Subcutaneous abdominal adipose tissue (tissue), 5 donors: Measurements from ENCODE around the gene ACAP1.

Experiments used
- H3K27ac ChIP-seq: one replicate; pipeline ENCODE4 v1.7.0; 2013; ENCODE audit warnings: low read depth, mild to moderate bottlenecking, inconsistent platforms, low read length, moderate library complexity
- H3K27me3 ChIP-seq, 5 donors: one replicate each; pipeline ENCODE4 v1.7.0; 2013; ENCODE audit warnings: low read length in 5 of 5, inconsistent platforms in 1 of 5; ENCODE audit not compliant: control insufficient read depth in 5 of 5, insufficient read depth in 4 of 5
- H3K36me3 ChIP-seq, 5 donors: one replicate each; pipeline ENCODE4 v1.7.0; 2013; ENCODE audit warnings: low read length in 5 of 5; ENCODE audit not compliant: control insufficient read depth in 5 of 5, insufficient read depth in 5 of 5
- H3K4me1 ChIP-seq, 5 donors: one replicate each; pipeline ENCODE4 v1.7.0; 2013; ENCODE audit warnings: low read length in 5 of 5, mild to moderate bottlenecking in 3 of 5, moderate library complexity in 1 of 5; ENCODE audit not compliant: control insufficient read depth in 5 of 5, insufficient read depth in 5 of 5
- H3K4me3 ChIP-seq, 5 donors: one replicate each; pipeline ENCODE4 v1.7.0; 2013; ENCODE audit warnings: low read length in 5 of 5, low read depth in 1 of 5
- H3K9ac ChIP-seq, 5 donors: one replicate each; pipeline ENCODE4 v1.7.0; 2013; ENCODE audit warnings: low read length in 5 of 5, mild to moderate bottlenecking in 4 of 5, moderate library complexity in 3 of 5
- H3K9me3 ChIP-seq, 5 donors: one replicate each; pipeline ENCODE4 v1.7.0; 2013; ENCODE audit warnings: low read length in 5 of 5; ENCODE audit not compliant: control insufficient read depth in 5 of 5
- donor health status: healthy.
- donor health status: healthy.
- donor health status: healthy.
- donor health status: healthy.
- donor health status: healthy.

The ACAP1 gene

GRCh38 chr17:7294614-7295153 lies 41.6 kb upstream of the ACAP1 start, which contains the start of gene YBX2:
YBX2 (minus strand) TSS chr17:7294639; CDS start chr17:7294500, 139 bp downstream.
- Histone ChIP-seq H3K4me3 (peak within 1 kb of the TSS in 3 of 5 donors; percentile 22 to 53 (median 22)), H3K4me1 (peaks cover 4 to 67% (median 58%) of the 10 kb centered on the region in 5 donors), H3K27me3 (peaks cover 0 to 27% (median 20%) of the 10 kb centered on the region in 5 donors), H3K9ac (peak within 1 kb of the TSS in 1 of 5 donors; percentile 20), H3K9me3 (no peaks in the 10 kb centered on the region), H3K27ac (peak within 1 kb of the TSS; percentile 78), H3K36me3 (no peaks in the 10 kb centered on the region)

GRCh38 chr17:7295230-7296180 lies 40.8 kb upstream of the ACAP1 start:
- Histone ChIP-seq H3K4me3 (peak overlapping the region in 3 of 5 donors; percentile 22 to 48 (median 48)), H3K27ac (peak overlapping the region; percentile 51)

GRCh38 chr17:7296189-7296861 lies 40.0 kb upstream of the ACAP1 start:
- Histone ChIP-seq H3K9me3 (no peaks in the 10 kb centered on the region), H3K27ac (peak overlapping the region; percentile 51), H3K36me3 (no peaks in the 10 kb centered on the region), H3K4me3 (peak overlapping the region in 2 of 5 donors; percentile 48), H3K27me3 (peaks cover 0 to 24% (median 12%) of the 10 kb centered on the region in 5 donors), H3K9ac (peak overlapping the region in 1 of 5 donors; percentile 68), H3K4me1 (peaks cover 2 to 52% (median 44%) of the 10 kb centered on the region in 5 donors)

More at GRCh38 chr17:7295230-7296180, 40.8 kb upstream of the ACAP1 start:
- Histone ChIP-seq H3K9me3 (no peaks in the 10 kb centered on the region), H3K27me3 (peaks cover 0 to 24% (median 17%) of the 10 kb centered on the region in 5 donors), H3K4me1 (peaks cover 2 to 59% (median 52%) of the 10 kb centered on the region in 5 donors), H3K36me3 (no peaks in the 10 kb centered on the region), H3K9ac (peak overlapping the region in 1 of 5 donors; percentile 20)

GRCh38 chr17:7304179-7304578 lies 32.1 kb upstream of the ACAP1 start:
- H3K36me3 ChIP-seq: no peaks in the 10 kb centered on the region
- no peak overlapping the region for H3K4me3 ChIP-seq
- H3K27me3 ChIP-seq: no peaks in the 10 kb centered on the region
- no peaks in the 10 kb centered on the region for H3K9me3 ChIP-seq
- H3K27ac ChIP-seq: no peak overlapping the region
- peaks cover 7 to 19% (median 11%) of the 10 kb centered on the region in 5 donors for H3K4me1 ChIP-seq
- no peak overlapping the region for H3K9ac ChIP-seq

GRCh38 chr17:7306911-7307685 lies 29.2 kb upstream of the ACAP1 start, which contains the start of gene EIF5A:
EIF5A (plus strand) TSS chr17:7307628; CDS start chr17:7309636, 2,008 bp downstream.
- H3K4me3 ChIP-seq: peak within 1 kb of the TSS; percentile 78 to 93 (median 84)
- H3K4me1 ChIP-seq: peaks cover 14 to 36% (median 22%) of the 10 kb centered on the region in 5 donors
- H3K9ac ChIP-seq: peak within 1 kb of the TSS; percentile 84 to 99 (median 91)
- H3K27ac ChIP-seq: peak within 1 kb of the TSS; percentile 98
- no peaks in the 10 kb centered on the region for H3K9me3 ChIP-seq
- H3K36me3 ChIP-seq: peaks cover 7 to 28% (median 24%) of the 10 kb centered on the region in 5 donors
- no peaks in the 10 kb centered on the region for H3K27me3 ChIP-seq

GRCh38 chr17:7307686-7308624 lies 28.4 kb upstream of the ACAP1 start:
- H3K36me3 ChIP-seq: peaks cover 7 to 37% (median 32%) of the 10 kb centered on the region in 5 donors
- H3K9ac ChIP-seq: peak overlapping the region; percentile 78 to 99 (median 91)
- no peaks in the 10 kb centered on the region for H3K9me3 ChIP-seq
- H3K4me3 ChIP-seq: peak overlapping the region; percentile 74 to 93 (median 79)
- H3K4me1 ChIP-seq: peaks cover 14 to 36% (median 24%) of the 10 kb centered on the region in 5 donors
- no peaks in the 10 kb centered on the region for H3K27me3 ChIP-seq
- H3K27ac ChIP-seq: peak overlapping the region; percentile 98

- H3K27ac ChIP-seq: peak overlapping the region; percentile 98
- H3K9ac ChIP-seq: peak overlapping the region; percentile 78 to 99 (median 91)
- no peaks in the 10 kb centered on the region for H3K27me3 ChIP-seq
- H3K9me3 ChIP-seq: no peaks in the 10 kb centered on the region
- H3K4me3 ChIP-seq: peak overlapping the region; percentile 74 to 93 (median 79)
- H3K36me3 ChIP-seq: peaks cover 7 to 45% (median 41%) of the 10 kb centered on the region in 5 donors
- H3K4me1 ChIP-seq: peaks cover 14 to 45% (median 32%) of the 10 kb centered on the region in 5 donors
Measured at GRCh38 chr17:7308625-7309433, 27.5 kb upstream of the ACAP1 start.

GRCh38 chr17:7309628-7310027 lies 26.7 kb upstream of the ACAP1 start:
- no peaks in the 10 kb centered on the region for H3K9me3 ChIP-seq
- peak overlapping the region in 3 of 5 donors; percentile 78 to 99 (median 89) for H3K9ac ChIP-seq
- no peaks in the 10 kb centered on the region for H3K27me3 ChIP-seq
- peak overlapping the region in 4 of 5 donors; percentile 74 to 93 (median 80) for H3K4me3 ChIP-seq
- H3K27ac ChIP-seq: peak overlapping the region; percentile 98
- peaks cover 14 to 53% (median 40%) of the 10 kb centered on the region in 5 donors for H3K4me1 ChIP-seq
- peaks cover 7 to 49% (median 45%) of the 10 kb centered on the region in 5 donors for H3K36me3 ChIP-seq
